ENCODE results near the gene CTNNA2. TPM values are rescaled to one million over a fixed set of nuclear protein-coding genes. Genes with fewer than 3 reads are reported as not detected.

The CTNNA2 gene
- total and polyA plus RNA-seq, 2 of the 8 experiments (the other 6 are each of a cell fraction or from before 2014, with no cell fraction given), result 3.9 to 9.0 TPM

DNA sequence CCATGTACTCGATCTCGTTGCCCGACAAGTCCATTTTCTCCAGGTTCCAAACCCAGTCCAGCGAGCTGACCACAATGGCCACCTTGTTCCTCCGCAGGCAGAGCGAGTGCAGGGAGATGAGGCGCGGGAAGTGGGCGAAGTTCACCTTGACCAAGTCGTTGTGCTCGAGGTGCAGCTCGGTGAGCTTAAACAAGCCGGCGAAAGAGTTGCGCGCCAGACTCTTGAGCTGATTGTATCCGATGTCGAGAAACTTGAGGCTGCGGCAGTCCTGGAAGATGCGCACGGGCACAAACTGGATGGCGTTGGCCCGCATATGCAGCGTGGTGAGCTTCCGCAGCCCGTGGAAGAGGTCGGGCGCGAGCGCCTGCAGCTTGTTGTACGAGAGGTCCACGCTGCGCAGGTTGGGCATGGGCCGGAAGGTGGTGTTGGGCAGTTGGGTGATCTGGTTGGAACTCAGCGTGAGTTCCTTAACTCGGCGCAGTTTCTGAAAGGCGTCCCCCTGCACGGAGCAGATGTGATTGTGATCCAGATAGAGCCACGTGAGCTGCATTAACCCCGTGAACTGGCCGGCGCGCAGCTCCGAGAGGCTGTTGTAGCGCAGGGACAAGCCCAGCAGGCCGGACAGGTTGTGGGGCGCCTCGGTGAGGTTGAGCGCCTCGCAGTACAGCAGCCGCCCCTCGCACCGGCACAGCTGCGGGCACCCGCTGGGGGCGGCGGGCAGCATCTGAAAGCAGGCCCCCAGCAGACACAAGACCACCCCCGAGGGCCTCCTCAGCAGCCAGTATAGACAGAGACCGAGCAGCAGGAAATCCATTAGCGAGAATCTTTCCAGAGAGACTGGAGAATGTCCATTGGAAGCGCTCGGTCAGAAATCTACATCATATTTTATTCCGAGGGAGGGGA lies 790.4 kb downstream of the CTNNA2 start (continued):
- TF ChIP-seq, protein P1, sequence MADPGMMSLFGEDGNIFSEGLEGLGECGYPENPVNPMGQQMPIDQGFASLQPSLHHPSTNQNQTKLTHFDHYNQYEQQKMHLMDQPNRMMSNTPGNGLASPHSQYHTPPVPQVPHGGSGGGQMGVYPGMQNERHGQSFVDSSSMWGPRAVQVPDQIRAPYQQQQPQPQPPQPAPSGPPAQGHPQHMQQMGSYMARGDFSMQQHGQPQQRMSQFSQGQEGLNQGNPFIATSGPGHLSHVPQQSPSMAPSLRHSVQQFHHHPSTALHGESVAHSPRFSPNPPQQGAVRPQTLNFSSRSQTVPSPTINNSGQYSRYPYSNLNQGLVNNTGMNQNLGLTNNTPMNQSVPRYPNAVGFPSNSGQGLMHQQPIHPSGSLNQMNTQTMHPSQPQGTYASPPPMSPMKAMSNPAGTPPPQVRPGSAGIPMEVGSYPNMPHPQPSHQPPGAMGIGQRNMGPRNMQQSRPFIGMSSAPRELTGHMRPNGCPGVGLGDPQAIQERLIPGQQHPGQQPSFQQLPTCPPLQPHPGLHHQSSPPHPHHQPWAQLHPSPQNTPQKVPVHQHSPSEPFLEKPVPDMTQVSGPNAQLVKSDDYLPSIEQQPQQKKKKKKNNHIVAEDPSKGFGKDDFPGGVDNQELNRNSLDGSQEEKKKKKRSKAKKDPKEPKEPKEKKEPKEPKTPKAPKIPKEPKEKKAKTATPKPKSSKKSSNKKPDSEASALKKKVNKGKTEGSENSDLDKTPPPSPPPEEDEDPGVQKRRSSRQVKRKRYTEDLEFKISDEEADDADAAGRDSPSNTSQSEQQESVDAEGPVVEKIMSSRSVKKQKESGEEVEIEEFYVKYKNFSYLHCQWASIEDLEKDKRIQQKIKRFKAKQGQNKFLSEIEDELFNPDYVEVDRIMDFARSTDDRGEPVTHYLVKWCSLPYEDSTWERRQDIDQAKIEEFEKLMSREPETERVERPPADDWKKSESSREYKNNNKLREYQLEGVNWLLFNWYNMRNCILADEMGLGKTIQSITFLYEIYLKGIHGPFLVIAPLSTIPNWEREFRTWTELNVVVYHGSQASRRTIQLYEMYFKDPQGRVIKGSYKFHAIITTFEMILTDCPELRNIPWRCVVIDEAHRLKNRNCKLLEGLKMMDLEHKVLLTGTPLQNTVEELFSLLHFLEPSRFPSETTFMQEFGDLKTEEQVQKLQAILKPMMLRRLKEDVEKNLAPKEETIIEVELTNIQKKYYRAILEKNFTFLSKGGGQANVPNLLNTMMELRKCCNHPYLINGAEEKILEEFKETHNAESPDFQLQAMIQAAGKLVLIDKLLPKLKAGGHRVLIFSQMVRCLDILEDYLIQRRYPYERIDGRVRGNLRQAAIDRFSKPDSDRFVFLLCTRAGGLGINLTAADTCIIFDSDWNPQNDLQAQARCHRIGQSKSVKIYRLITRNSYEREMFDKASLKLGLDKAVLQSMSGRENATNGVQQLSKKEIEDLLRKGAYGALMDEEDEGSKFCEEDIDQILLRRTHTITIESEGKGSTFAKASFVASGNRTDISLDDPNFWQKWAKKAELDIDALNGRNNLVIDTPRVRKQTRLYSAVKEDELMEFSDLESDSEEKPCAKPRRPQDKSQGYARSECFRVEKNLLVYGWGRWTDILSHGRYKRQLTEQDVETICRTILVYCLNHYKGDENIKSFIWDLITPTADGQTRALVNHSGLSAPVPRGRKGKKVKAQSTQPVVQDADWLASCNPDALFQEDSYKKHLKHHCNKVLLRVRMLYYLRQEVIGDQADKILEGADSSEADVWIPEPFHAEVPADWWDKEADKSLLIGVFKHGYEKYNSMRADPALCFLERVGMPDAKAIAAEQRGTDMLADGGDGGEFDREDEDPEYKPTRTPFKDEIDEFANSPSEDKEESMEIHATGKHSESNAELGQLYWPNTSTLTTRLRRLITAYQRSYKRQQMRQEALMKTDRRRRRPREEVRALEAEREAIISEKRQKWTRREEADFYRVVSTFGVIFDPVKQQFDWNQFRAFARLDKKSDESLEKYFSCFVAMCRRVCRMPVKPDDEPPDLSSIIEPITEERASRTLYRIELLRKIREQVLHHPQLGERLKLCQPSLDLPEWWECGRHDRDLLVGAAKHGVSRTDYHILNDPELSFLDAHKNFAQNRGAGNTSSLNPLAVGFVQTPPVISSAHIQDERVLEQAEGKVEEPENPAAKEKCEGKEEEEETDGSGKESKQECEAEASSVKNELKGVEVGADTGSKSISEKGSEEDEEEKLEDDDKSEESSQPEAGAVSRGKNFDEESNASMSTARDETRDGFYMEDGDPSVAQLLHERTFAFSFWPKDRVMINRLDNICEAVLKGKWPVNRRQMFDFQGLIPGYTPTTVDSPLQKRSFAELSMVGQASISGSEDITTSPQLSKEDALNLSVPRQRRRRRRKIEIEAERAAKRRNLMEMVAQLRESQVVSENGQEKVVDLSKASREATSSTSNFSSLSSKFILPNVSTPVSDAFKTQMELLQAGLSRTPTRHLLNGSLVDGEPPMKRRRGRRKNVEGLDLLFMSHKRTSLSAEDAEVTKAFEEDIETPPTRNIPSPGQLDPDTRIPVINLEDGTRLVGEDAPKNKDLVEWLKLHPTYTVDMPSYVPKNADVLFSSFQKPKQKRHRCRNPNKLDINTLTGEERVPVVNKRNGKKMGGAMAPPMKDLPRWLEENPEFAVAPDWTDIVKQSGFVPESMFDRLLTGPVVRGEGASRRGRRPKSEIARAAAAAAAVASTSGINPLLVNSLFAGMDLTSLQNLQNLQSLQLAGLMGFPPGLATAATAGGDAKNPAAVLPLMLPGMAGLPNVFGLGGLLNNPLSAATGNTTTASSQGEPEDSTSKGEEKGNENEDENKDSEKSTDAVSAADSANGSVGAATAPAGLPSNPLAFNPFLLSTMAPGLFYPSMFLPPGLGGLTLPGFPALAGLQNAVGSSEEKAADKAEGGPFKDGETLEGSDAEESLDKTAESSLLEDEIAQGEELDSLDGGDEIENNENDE (IDR thresholded peaks at IDR 0.05; ENCODE audit: insufficient replicate concordance, low read length), result no peak
- no peak for TF ChIP-seq SP4 (IDR thresholded peaks at IDR 0.05; ENCODE audit: low read length)
- no peak for TF ChIP-seq CEBPB (IDR thresholded peaks at IDR 0.05; ENCODE audit: low read depth, low read length)
- no peak for TF ChIP-seq PHF8 (conservative IDR thresholded peaks at IDR 0.05; ENCODE audit: low read depth, low read length)
- TF ChIP-seq NRF1 (IDR thresholded peaks at IDR 0.05; ENCODE audit: low read depth, low read length), result no peak
- no peak for TF ChIP-seq CREB1 (IDR thresholded peaks at IDR 0.05)
- no peak for TF ChIP-seq SAP30 (IDR thresholded peaks at IDR 0.05; ENCODE audit: insufficient read depth, insufficient replicate concordance, low read length)
- TF ChIP-seq POLR2AphosphoS5 (IDR thresholded peaks at IDR 0.05; ENCODE audit: low read depth, low read length), result 0 out of 2 replicates have a peak, but pooled peaks have one; percentile 25
- TF ChIP-seq KDM4A (IDR thresholded peaks at IDR 0.05; ENCODE audit: low read depth, low read length, severe bottlenecking), result peak; percentile 42

Measured in H1 (cell line).